KOPT-K1 (cell line): Measurements from ENCODE around the gene P2RY13.

Experiments
- H3K27ac ChIP-seq: fragments of 200-600 bp; sonication (generic); 2 replicates; pipeline ENCODE4 v1.5.1; 2016; ENCODE audit warnings: antibody characterized with exemption, mild to moderate bottlenecking, low read depth, low read length; ENCODE audit not compliant: poor library complexity, severe bottlenecking
- H3K36me3 ChIP-seq: fragments of 200-600 bp; sonication (generic); 2 replicates; pipeline ENCODE4 v1.5.1; 2017; ENCODE audit warnings: antibody characterized with exemption, mild to moderate bottlenecking, low read length, moderate library complexity; ENCODE audit not compliant: insufficient read depth
- H3K9me3 ChIP-seq: fragments of 200-600 bp; sonication (generic); 2 replicates; pipeline ENCODE4 v1.5.1; 2017; ENCODE audit warnings: antibody characterized with exemption, low read length, mild to moderate bottlenecking; ENCODE audit not compliant: insufficient read depth, poor library complexity, severe bottlenecking

P2RY13 gene

GRCh38 chr3:151314137-151314536 lies 15.2 kb downstream of the P2RY13 start:
- no peaks in the 10 kb centered on the region for H3K36me3 ChIP-seq
- no peaks in the 10 kb centered on the region for H3K9me3 ChIP-seq

DNA sequence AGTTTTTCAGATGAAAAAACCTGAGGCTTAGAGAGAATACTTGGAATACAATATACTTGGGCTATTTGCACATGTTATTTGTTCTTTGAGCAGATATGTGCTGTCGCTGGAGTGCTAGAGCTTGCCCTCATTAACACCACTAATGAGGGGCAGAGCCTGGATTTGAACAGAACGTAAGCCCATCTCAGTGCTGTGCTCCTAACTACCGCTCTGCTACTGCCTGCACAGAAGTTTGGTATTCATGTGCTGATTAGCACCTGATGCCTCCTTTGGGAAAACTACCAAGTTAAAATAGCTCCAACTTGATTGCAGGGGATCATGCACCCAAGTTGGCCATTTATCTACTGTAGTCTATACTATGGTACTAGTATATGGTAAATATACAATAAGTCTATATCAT lies 16.4 kb downstream of the P2RY13 start:
- H3K27ac ChIP-seq: no peak overlapping the region
- H3K9me3 ChIP-seq: no peaks in the 10 kb centered on the region
- H3K36me3 ChIP-seq: no peaks in the 10 kb centered on the region

More at GRCh38 chr3:151314137-151314536, 15.2 kb downstream of the P2RY13 start:
- no peak overlapping the region for H3K27ac ChIP-seq

GRCh38 chr3:151309566-151309965 lies 19.8 kb downstream of the P2RY13 start:
- no peaks in the 10 kb centered on the region for H3K36me3 ChIP-seq
- no peaks in the 10 kb centered on the region for H3K9me3 ChIP-seq
- H3K27ac ChIP-seq: no peak overlapping the region

GRCh38 chr3:151307583-151308488 lies 21.5 kb downstream of the P2RY13 start:
- no peaks in the 10 kb centered on the region for H3K9me3 ChIP-seq
- no peaks in the 10 kb centered on the region for H3K36me3 ChIP-seq
- H3K27ac ChIP-seq: no peak overlapping the region

GRCh38 chr3:151307131-151307530 lies 22.2 kb downstream of the P2RY13 start:
- Histone ChIP-seq H3K27ac (no peak overlapping the region), H3K9me3 (no peaks in the 10 kb centered on the region), H3K36me3 (no peaks in the 10 kb centered on the region)

DNA sequence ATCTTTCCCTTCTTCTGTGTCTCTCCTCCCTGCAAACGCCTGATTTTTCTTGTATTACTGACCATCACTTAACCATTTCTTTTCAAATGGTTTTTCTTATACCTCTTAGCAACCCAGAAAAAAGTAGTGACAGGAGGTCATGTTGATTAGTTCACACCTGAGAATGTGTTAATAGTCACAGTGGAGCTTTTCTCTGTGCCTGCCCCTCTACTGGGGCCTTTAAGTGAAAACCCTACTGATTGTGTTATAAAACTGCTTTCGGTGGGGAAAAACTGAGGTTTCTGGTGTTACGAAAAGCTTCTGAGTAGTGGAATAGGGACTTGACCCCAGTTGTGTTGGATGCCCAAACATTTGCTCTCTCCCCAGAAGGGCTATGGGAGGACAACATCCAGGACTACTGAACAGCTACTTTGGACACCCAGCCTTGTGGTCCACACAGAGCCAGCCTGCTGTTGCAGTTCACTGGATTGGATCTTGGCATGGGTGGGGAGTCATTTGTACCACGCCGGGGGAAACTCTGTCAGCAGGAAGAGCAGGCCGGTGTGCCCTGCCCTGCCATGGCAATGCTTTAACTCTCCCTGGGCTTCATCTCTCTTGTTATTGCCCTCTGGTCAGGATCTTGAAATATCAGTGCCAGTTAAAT lies 23.1 kb downstream of the P2RY13 start:
- Histone ChIP-seq H3K9me3 (no peaks in the 10 kb centered on the region), H3K27ac (no peak overlapping the region), H3K36me3 (no peaks in the 10 kb centered on the region)

DNA sequence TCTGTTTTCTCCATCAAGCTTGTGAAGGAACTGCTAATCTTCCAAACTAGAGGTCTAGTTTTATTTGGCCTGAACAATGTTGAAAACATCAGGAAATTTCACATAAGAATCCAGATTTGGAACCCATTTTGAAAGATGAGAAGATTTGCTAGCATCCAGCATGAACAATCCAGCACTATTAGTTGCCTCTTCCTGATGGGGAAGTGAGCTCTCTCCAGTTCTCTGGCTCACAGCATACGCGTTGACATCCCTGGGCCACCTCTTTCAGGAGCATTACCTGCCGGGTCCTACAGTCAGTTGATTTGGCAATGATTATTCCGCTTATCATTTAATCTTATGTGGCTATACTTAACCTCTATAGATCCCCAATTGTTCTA lies 23.6 kb downstream of the P2RY13 start:
- Histone ChIP-seq H3K27ac (no peak overlapping the region), H3K9me3 (no peaks in the 10 kb centered on the region), H3K36me3 (no peaks in the 10 kb centered on the region)

DNA sequence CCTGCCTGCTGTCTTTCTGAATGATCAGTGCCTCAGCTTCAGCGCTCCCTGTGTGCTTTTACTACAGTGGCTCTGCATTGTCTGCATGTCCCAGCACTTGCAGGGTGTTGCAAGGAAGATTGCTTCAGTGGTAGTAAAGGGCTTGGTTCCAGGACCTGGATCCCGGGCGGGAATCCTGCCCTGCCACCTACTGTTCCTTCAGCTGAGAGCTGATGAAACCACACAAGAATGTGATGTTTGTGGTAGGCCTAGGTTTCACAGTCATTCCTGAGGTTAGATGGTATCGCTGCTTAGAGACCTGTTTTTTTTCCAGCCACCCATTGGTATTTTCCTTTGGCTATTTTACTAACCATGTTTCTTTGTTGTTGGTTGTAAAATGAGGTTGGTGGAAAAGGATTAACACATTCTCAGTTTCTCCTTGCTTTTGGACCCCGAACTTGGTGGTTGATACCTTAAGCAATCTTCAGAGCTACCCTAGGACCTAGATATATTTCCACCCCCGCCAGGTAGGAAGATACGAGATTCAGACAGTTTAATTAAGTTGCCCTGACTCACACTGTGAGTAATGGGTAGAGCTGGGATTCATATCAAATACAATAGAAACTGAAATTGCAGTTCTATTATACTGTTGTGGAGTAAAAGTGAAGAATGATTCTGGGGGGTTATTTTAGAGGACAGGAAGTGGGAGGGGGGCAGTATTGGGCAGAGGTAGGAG lies 24.1 kb downstream of the P2RY13 start:
- Histone ChIP-seq H3K27ac (no peak overlapping the region), H3K36me3 (no peaks in the 10 kb centered on the region), H3K9me3 (no peaks in the 10 kb centered on the region)

GRCh38 chr3:151303751-151304150 lies 25.6 kb downstream of the P2RY13 start:
- Histone ChIP-seq H3K36me3 (no peaks in the 10 kb centered on the region), H3K27ac (no peak overlapping the region), H3K9me3 (no peaks in the 10 kb centered on the region)

GRCh38 chr3:151301787-151302186 lies 27.6 kb downstream of the P2RY13 start:
- no peaks in the 10 kb centered on the region for H3K36me3 ChIP-seq
- no peak overlapping the region for H3K27ac ChIP-seq
- no peaks in the 10 kb centered on the region for H3K9me3 ChIP-seq

- Histone ChIP-seq H3K27ac (no peak overlapping the region), H3K9me3 (no peaks in the 10 kb centered on the region), H3K36me3 (no peaks in the 10 kb centered on the region)
These were observed 28.8 kb downstream of the P2RY13 start for GRCh38 chr3:151300539-151300938.

GRCh38 chr3:151299006-151299405 lies 30.3 kb downstream of the P2RY13 start:
- Histone ChIP-seq H3K27ac (no peak overlapping the region), H3K9me3 (no peaks in the 10 kb centered on the region), H3K36me3 (no peaks in the 10 kb centered on the region)

DNA sequence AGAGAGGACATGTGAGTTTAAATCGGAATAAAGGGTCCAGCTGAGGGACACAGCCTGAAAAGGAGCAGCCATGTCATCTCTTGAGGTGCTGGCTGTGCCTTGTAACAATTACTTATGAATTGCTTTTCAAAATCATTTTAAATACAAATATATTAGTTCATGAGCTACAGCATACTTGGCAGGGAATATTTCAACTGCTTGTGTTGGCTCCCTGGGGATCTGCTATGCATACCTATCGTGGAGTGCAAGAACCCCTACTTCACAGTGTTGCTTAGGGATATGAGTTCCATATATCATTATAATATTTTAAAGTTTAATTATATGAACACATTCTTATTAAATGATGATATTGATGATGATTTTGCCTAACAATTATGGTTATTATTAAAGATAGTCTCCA lies 31.9 kb downstream of the P2RY13 start:
- H3K9me3 ChIP-seq: no peaks in the 10 kb centered on the region
- H3K27ac ChIP-seq: no peak overlapping the region
- no peaks in the 10 kb centered on the region for H3K36me3 ChIP-seq

DNA sequence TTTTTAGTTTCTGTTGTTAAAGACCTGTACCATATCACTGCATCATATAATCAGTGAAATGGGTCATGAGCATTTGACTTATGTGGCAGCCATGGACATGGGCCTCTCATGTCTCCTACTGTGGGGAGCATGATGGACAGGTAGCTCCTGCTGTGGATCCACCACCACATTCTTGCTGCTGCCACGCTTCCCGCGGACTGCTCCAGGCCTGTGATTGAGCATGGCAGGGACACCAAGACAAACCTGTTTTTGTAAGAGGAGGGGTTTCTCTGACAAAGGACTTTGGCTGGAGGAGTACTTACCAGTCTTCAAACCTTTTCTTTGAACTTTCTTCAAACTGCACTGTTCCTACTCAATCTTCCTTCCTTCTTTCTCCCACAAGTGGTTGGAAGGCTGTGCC lies 33.1 kb downstream of the P2RY13 start:
- Histone ChIP-seq H3K36me3 (no peaks in the 10 kb centered on the region), H3K9me3 (no peaks in the 10 kb centered on the region)

GRCh38 chr3:151293127-151293526 lies 36.2 kb downstream of the P2RY13 start:
- Histone ChIP-seq H3K36me3 (no peaks in the 10 kb centered on the region), H3K9me3 (no peaks in the 10 kb centered on the region), H3K27ac (no peak overlapping the region)

More for the DNA sequence above, 33.1 kb downstream of the P2RY13 start:
- H3K27ac ChIP-seq: no peak overlapping the region
